PFSK-1 (cell line): ENCODE data around the gene TNFRSF19.

Source experiments
- FOXP2 ChIP-seq: optimal IDR thresholded peaks from 2 replicates; pipeline ENCODE3; 2011; ENCODE audit warnings: borderline replicate concordance, control low read depth, inconsistent platforms; ENCODE audit not compliant: insufficient read depth; ENCODE audit errors: extremely low read length, extremely low read depth
- POLR2AphosphoS5 ChIP-seq: IDR thresholded peaks from 2 replicates; pipeline ENCODE4 v1.6.1; 2012; ENCODE audit warnings: low read depth, mild to moderate bottlenecking, control low read depth, low read length, moderate library complexity
- REST ChIP-seq, 2 experiments: IDR thresholded peaks; 2 replicates each; pipeline versions ENCODE4 v1.6.1 to v1.8.0; 2011 to 2012; ENCODE audit warnings: low read depth in 2 of 2, low read length in 2 of 2, control low read depth in 1 of 2, inconsistent platforms in 1 of 2, mild to moderate bottlenecking in 1 of 2, moderate library complexity in 1 of 2; ENCODE audit not compliant: insufficient read depth in 1 of 2
- SIN3A ChIP-seq: IDR thresholded peaks from 2 replicates; pipeline ENCODE4 v1.6.1; 2012; ENCODE audit warnings: mild to moderate bottlenecking, low read length, moderate library complexity, borderline replicate concordance; ENCODE audit not compliant: insufficient read depth
- TAF1 ChIP-seq: IDR thresholded peaks from 2 replicates; pipeline ENCODE4 v1.6.1; 2012; ENCODE audit warnings: low read length, control low read depth, borderline replicate concordance; ENCODE audit not compliant: insufficient read depth

Gene TNFRSF19

GRCh38 chr13:23615395-23616081 lies 45.3 kb downstream of the TNFRSF19 start:
- TF ChIP-seq SIN3A, result no peak
- TF ChIP-seq POLR2AphosphoS5, result no peak
- TF ChIP-seq REST (IDR thresholded peaks at IDR 0.05; ENCODE audit: insufficient read depth in 1 of 2, low read depth in 2 of 2, low read length in 2 of 2), result no peak
- no peak for TF ChIP-seq FOXP2
- TF ChIP-seq TAF1, result no peak

GRCh38 chr13:23616228-23616627 lies 46.0 kb downstream of the TNFRSF19 start:
- no peak for TF ChIP-seq TAF1
- TF ChIP-seq REST (IDR thresholded peaks at IDR 0.05; ENCODE audit: insufficient read depth in 1 of 2, low read depth in 2 of 2, low read length in 2 of 2), result no peak
- TF ChIP-seq SIN3A, result no peak
- no peak for TF ChIP-seq POLR2AphosphoS5
- TF ChIP-seq FOXP2, result no peak

- TF ChIP-seq REST (IDR thresholded peaks at IDR 0.05; ENCODE audit: insufficient read depth in 1 of 2, low read depth in 2 of 2, low read length in 2 of 2), result no peak
- TF ChIP-seq TAF1, result no peak
- TF ChIP-seq FOXP2, result no peak
- no peak for TF ChIP-seq SIN3A
- no peak for TF ChIP-seq POLR2AphosphoS5
Measured at GRCh38 chr13:23617551-23618024, 47.4 kb downstream of the TNFRSF19 start.

GRCh38 chr13:23618341-23618740 lies 48.1 kb downstream of the TNFRSF19 start:
- TF ChIP-seq REST (IDR thresholded peaks at IDR 0.05; ENCODE audit: insufficient read depth in 1 of 2, low read depth in 2 of 2, low read length in 2 of 2) (no peak), TAF1 (no peak), SIN3A (no peak), FOXP2 (no peak), POLR2AphosphoS5 (no peak)
